Bronchial epithelial cell (primary cell): ENCODE data around the gene PFN1. TPM values are rescaled to one million over a fixed set of nuclear protein-coding genes. Genes with fewer than 3 reads are reported as not detected.

ENCODE experiments used
- DNase-seq: peaks from one replicate; pipeline ENCODE4 v3.0.0-alpha.2; 2010; ENCODE audit warnings: low read depth
- FAIRE-seq: peaks from 2 replicates; lab custom pipeline; 2011; peaks lifted over from hg19 to GRCh38; lab: Jason Lieb, UNC
- H3K27me3 ChIP-seq: 2 replicates; pipeline ENCODE4 v1.5.1; 2011; ENCODE audit warnings: low read length; ENCODE audit not compliant: control insufficient read depth, insufficient read depth
- H3K36me3 ChIP-seq: 2 replicates; pipeline ENCODE4 v1.5.1; 2011; ENCODE audit warnings: low read length; ENCODE audit not compliant: control insufficient read depth, insufficient read depth
- H3K4me3 ChIP-seq: 2 replicates; pipeline ENCODE4 v1.5.1; 2011; ENCODE audit warnings: mild to moderate bottlenecking, low read depth, low read length, control low read depth
- total RNA-seq: library from RNA; depleted of rRNA; stranded (reverse); fragments of >200 nt; gene quantifications from 2 replicates; pipeline ENCODE4 v1.2.1, GENCODE V29; 2014
- TF ChIP-seq, protein P1 (sequence below): IDR thresholded peaks from 2 replicates; pipeline ENCODE4 v1.5.1; 2011; ENCODE audit warnings: mild to moderate bottlenecking, moderate library complexity, low read length, control low read depth, inconsistent platforms; ENCODE audit not compliant: insufficient read depth, severe bottlenecking

Gene PFN1
- total RNA-seq, 1 donor from 2014 or later, result 440 TPM

DNA sequence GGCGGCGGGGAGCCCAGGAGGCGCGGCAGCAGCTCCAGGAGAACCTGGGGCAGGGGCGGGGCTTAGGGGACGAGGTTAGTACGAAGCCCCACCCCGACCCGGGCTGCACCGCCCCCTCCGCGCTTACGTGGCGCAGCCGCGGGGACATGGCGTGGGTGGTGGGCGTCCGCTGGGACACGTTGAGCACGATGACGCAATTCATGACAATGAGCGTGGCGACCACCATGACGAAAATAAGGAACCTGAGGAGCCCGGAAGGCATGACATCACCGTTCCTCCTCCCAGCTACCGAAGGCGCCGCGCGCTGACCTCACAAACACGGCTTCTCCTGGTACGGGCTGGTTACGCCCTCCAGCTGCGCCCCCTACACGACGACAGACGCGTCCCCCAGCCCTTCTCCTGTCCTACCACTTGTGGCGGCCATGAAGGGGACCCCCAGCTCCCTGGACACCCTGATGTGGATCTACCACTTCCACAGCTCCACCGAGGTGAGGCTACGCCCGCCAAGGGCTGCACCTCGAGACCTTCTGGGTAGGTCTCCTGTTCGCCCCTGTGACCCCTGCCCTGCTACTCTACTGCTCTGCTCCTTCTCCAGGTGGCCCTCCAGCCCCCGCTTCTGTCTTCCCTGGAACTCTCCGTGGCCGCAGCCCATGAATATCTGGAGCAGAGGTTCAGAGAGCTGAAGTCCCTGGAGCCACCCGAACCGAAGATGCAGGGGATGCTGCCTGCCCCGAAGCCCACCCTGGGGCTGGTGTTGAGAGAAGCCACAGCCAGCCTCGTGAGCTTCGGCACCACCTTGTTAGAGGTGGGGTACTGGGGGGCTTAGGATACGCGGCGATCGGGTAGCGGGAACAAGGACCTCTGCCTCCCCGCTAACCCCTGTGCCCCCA, 48.7 kb downstream of the PFN1 start, which contains the start of gene C17orf107:
Gene C17orf107 (plus strand): TSS at position 196 of the 890 bp plus-strand sequence. CDS start 227 bp downstream, at position 423.
- Histone ChIP-seq H3K4me3 (peak within 1 kb of the TSS; percentile 45), H3K36me3 (peaks cover 24% of the 10 kb centered on the region), H3K27me3 (no peaks in the 10 kb centered on the region)
- DNase-seq (peak; percentile 86), FAIRE-seq (no peak)
- TF ChIP-seq, protein P1, sequence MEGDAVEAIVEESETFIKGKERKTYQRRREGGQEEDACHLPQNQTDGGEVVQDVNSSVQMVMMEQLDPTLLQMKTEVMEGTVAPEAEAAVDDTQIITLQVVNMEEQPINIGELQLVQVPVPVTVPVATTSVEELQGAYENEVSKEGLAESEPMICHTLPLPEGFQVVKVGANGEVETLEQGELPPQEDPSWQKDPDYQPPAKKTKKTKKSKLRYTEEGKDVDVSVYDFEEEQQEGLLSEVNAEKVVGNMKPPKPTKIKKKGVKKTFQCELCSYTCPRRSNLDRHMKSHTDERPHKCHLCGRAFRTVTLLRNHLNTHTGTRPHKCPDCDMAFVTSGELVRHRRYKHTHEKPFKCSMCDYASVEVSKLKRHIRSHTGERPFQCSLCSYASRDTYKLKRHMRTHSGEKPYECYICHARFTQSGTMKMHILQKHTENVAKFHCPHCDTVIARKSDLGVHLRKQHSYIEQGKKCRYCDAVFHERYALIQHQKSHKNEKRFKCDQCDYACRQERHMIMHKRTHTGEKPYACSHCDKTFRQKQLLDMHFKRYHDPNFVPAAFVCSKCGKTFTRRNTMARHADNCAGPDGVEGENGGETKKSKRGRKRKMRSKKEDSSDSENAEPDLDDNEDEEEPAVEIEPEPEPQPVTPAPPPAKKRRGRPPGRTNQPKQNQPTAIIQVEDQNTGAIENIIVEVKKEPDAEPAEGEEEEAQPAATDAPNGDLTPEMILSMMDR, result no peak

DNA sequence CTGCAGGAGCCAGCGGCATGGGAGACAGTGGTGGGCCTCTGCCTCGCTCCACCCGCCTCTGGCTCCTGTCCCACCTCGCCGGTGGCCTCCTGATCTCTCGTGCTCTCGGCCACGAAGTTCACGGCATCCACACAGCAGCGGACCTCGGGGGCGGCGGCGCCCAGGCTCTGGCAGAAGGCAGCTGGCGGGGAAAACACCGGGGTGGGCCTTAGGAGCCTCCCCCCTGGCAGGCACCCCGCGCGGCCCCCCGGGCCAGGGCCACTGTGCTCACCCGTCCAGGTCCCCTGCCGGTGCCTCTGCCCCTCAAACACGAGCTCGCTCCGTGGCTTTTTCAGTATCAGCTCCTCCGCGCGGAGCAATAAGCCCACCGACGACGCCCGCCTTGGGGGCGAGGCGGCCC, 49.4 kb downstream of the PFN1 start:
- H3K4me3 ChIP-seq, result peak overlapping the region; percentile 45

DNA sequence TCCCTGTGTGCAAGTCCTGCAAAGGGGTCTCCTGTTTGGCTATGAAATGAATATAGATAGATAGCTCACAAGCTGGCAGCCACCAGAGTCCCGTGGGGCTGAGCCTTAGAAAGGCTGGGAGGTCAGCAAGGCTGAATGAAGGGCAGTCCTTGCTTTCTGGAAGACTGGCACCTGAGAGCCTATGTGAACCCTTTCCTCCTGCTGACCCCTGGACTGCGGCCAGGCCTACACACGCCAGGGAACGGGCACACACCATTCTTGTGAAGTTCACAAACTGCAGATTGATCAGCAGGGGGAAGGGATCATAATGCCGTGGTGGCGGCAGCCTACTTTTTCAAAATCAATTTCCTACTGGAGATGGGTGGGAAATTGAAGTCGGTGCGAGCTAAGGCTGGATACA, 50.0 kb downstream of the PFN1 start:
- no peak for FAIRE-seq
- H3K4me3 ChIP-seq, result no peak overlapping the region
- no peak for DNase-seq
- TF ChIP-seq, protein P1, result no peak
- H3K27me3 ChIP-seq, result no peaks in the 10 kb centered on the region
- peaks cover 36% of the 10 kb centered on the region for H3K36me3 ChIP-seq

More for the DNA sequence above, 49.4 kb downstream of the PFN1 start:
- Histone ChIP-seq H3K36me3 (peaks cover 30% of the 10 kb centered on the region), H3K27me3 (no peaks in the 10 kb centered on the region)
- DNase-seq, result no peak
- no peak for FAIRE-seq
- TF ChIP-seq, protein P1, result no peak

DNA sequence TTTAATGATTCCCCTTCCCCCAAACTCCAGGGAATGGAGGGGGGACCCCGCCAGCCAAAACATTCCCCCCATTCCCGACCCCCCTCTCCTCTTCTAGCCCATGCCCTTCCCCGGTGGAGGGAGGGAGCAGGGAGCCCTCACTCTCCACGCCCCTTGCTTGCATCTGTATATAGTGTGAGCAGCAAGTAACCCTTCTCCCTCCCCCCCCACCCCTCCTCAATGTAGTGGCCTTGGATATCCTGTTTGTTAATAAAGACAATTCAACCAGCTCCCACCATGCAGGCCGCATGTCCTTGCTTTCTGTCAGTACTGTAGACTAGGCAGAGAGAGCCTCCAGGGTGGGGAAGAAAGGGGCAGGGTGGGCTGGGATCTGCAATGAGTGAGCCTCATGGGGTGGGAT, 50.5 kb downstream of the PFN1 start:
- H3K36me3 ChIP-seq, result peaks cover 41% of the 10 kb centered on the region
- no peak for DNase-seq
- H3K27me3 ChIP-seq, result no peaks in the 10 kb centered on the region
- TF ChIP-seq, protein P1, result no peak
- H3K4me3 ChIP-seq, result no peak overlapping the region
- no peak for FAIRE-seq

DNA sequence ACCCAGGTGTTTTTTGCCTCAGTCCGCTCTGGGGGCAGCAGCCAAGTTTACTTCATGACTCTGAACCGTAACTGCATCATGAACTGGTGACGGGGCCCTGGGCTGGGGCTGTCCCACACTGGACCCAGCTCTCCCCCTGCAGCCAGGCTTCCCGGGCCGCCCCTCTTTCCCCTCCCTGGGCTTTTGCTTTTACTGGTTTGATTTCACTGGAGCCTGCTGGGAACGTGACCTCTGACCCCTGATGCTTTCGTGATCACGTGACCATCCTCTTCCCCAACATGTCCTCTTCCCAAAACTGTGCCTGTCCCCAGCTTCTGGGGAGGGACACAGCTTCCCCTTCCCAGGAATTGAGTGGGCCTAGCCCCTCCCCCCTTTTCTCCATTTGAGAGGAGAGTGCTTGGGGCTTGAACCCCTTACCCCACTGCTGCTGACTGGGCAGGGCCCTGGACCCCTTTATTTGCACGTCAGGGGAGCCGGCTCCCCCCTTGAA, 51.1 kb downstream of the PFN1 start:
- TF ChIP-seq, protein P1, result no peak
- peaks cover 46% of the 10 kb centered on the region for H3K36me3 ChIP-seq

More for the DNA sequence above, 51.1 kb downstream of the PFN1 start:
- no peak for DNase-seq
- Histone ChIP-seq H3K27me3 (no peaks in the 10 kb centered on the region), H3K4me3 (no peak overlapping the region)
- no peak for FAIRE-seq
